GM11168 (cell line): ENCODE data around the gene IMMP1L.

Experiments
- in situ Hi-C: fragments of 300-500 bp; cut with MboI; formaldehyde crosslinking; loops from one replicate; pipeline ENCODE4 v1.12.0; 2022; ENCODE audit warnings: low sequenced_read_pairs; ENCODE audit not compliant: unreplicated experiment

IMMP1L gene

DNA sequence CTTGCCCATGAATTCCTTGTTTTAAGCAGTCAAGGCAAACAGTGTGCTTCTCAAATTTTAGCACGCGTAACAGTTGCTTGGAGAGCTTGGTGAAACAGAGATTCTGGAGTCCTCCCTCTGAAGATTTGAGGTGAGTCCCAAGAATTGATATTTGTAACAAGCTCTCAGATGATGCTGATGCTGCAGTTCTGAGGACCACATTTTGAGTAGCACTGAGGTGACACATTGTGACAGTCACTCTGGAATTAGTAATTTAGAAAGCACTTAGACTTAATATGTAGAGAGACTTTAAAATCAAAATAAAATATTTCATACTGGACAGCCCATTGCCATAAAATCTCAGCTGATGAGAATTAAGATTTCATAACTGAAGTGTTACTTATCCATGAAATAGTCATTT lies 101.2 kb downstream of the IMMP1L start:
- in situ Hi-C loops: no loop called here

DNA sequence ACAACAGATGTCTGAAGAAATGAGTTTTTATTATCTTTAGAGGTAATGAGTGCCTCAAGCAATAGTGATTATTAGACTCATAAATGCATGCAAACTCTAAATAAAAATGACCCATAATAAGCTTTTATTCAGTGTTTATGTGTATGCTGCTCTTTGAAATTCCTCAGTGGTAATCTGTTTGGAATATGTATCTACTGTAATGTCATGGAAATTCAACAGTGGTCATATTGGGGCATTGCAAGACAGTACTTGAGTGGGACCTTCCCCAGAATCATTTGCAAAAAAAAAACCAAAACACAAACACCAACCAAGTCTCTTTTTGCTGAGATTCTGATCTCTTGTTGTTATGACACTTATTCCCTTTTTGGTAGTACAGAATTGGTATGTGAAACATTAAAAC lies 104.8 kb downstream of the IMMP1L start:
- in situ Hi-C loops: no loop called here

DNA sequence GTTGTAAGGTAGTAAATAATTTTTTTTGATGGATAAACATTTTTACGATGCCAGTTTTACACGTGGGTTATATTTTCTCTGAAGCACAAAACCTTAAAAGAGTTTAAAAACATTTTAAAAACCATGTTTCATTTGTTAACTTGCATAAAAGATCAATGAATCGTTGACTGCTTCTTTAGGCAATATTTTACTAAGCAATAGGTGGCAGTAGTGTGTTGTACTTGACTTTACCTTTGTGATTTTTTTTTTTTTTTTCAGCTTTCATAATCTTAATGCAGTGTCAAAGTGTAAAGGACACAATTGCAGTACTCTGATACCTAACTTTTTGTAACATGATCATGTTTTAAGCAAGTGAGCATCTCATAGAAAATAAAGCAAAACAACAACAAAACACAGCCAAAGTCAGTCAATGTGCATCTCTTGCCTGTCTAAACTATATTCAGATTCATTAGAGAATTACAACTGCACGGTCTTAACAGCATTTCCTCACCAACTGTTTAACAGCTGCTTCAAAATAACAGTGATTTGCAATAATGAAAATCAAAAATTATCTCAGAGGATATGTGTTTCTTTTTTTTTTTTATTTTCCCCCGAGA lies 112.1 kb downstream of the IMMP1L start:
- in situ Hi-C loops: no loop called here

- in situ Hi-C loops: no loop called here
Measured at GRCh38 chr11:31387379-31387778, 122.0 kb downstream of the IMMP1L start.

- in situ Hi-C loops: no loop called here
Measured at GRCh38 chr11:31383116-31383515, 126.3 kb downstream of the IMMP1L start.
